Uterus (tissue), 2 donors: ENCODE results near the gene AUTS2.

Experiments used
- CTCF ChIP-seq, 4 experiments: fragments of 200-600 bp in 2 of 4; fragments of 450-650 bp in 2 of 4; sonication (generic) in 2 of 4; IDR thresholded peaks; one replicate each; pipeline ENCODE4 v1.5.1; 2016 to 2019; ENCODE audit warnings: antibody characterized with exemption in 4 of 4, mild to moderate bottlenecking in 2 of 4, moderate library complexity in 1 of 4
- POLR2A ChIP-seq, 2 donors: fragments of 450-650 bp; IDR thresholded peaks; one replicate each; pipeline ENCODE4 v1.6.1; 2016; ENCODE audit warnings: antibody characterized with exemption in 2 of 2, mild to moderate bottlenecking in 1 of 2, moderate library complexity in 1 of 2

- no peak for TF ChIP-seq CTCF (IDR thresholded peaks at IDR 0.05)
- TF ChIP-seq POLR2A (IDR thresholded peaks at IDR 0.05) = no peak
These were observed 1127.2 kb downstream of the AUTS2 start for GRCh38 chr7:70725448-70725847.
